SU-DHL-6 (cell line): ENCODE data around the gene LDLRAD3.

ENCODE experiments used
- H2AFZ ChIP-seq: fragments of 200-600 bp; sonication (generic); 2 replicates; pipeline ENCODE4 v1.6.1; 2014; ENCODE audit warnings: low read depth, mild to moderate bottlenecking, moderate library complexity, mixed read lengths, antibody characterized with exemption, low read length; ENCODE audit not compliant: severe bottlenecking
- H3F3A ChIP-seq: fragments of 200-600 bp; shearing (Covaris generic); 2 replicates; pipeline ENCODE4 v1.6.0; 2016; ENCODE audit warnings: antibody characterized with exemption, mild to moderate bottlenecking; ENCODE audit not compliant: insufficient read depth
- H3K27ac ChIP-seq: fragments of 200-600 bp; sonication (generic); 2 replicates; pipeline ENCODE4 v1.5.1; 2016; ENCODE audit warnings: low read depth, mild to moderate bottlenecking, low read length, moderate library complexity, mixed read lengths
- H3K27me3 ChIP-seq: fragments of 200-600 bp; sonication (generic), shearing (Covaris generic); 2 replicates; pipeline ENCODE4 v1.6.0; 2014; ENCODE audit warnings: mild to moderate bottlenecking, low read length
- H3K36me3 ChIP-seq: fragments of 200-600 bp; sonication (generic); 2 replicates; pipeline ENCODE4 v1.6.1; 2014; ENCODE audit warnings: mild to moderate bottlenecking, low read length, mixed read lengths
- H3K4me2 ChIP-seq: fragments of 300-600, 200-600 bp; shearing (Covaris generic), sonication (generic); 2 replicates; pipeline ENCODE4 v1.6.0; 2014; ENCODE audit warnings: low read length, low read depth, mild to moderate bottlenecking; ENCODE audit not compliant: poor library complexity, severe bottlenecking
- H3K4me3 ChIP-seq: fragments of 200-600 bp; sonication (generic); 2 replicates; pipeline ENCODE4 v1.5.1; 2014; ENCODE audit warnings: antibody characterized with exemption, low read length, mild to moderate bottlenecking, mixed read lengths; ENCODE audit not compliant: insufficient read depth, poor library complexity, severe bottlenecking
- H3K79me2 ChIP-seq: fragments of 200-600 bp; sonication (generic); 2 replicates; pipeline ENCODE4 v1.6.1; 2014; ENCODE audit warnings: mild to moderate bottlenecking, low read length, moderate library complexity; ENCODE audit not compliant: insufficient read depth
- H3K9ac ChIP-seq: fragments of 200-600 bp; sonication (generic); 2 replicates; pipeline ENCODE4 v1.7.0; 2014; ENCODE audit warnings: mild to moderate bottlenecking, low read length
- H3K9me2 ChIP-seq: fragments of 200-600 bp; sonication (generic); replicated peaks from 2 replicates; pipeline ENCODE4 v1.6.1; 2014; ENCODE audit warnings: low read length; ENCODE audit not compliant: insufficient read depth
- H3K9me3 ChIP-seq: fragments of 200-600 bp; sonication (generic); 2 replicates; pipeline ENCODE4 v1.6.1; 2014; ENCODE audit warnings: low read length, mixed read lengths; ENCODE audit not compliant: insufficient read depth
- H4K20me1 ChIP-seq: fragments of 200-600 bp; sonication (generic); 2 replicates; pipeline ENCODE4 v1.6.1; 2014; ENCODE audit warnings: low read depth, mild to moderate bottlenecking, antibody characterized with exemption, low read length, moderate library complexity, mixed read lengths
- EZH2phosphoT487 ChIP-seq: fragments of 200-600 bp; sonication (generic), shearing (Covaris generic); conservative IDR thresholded peaks from 2 replicates; pipeline ENCODE4 v1.6.1; 2018; ENCODE audit warnings: mild to moderate bottlenecking, antibody characterized with exemption, low read length, moderate library complexity, mixed read lengths
- TF ChIP-seq, protein P1 (sequence below): fragments of 200-600 bp; sonication (generic); IDR thresholded peaks from one replicate; pipeline ENCODE4 v1.5.1; 2017; ENCODE audit warnings: antibody characterized with exemption, mild to moderate bottlenecking, low read length, moderate library complexity; ENCODE audit not compliant: insufficient read depth, poor library complexity, severe bottlenecking

LDLRAD3 gene

GRCh38 chr11:36238036-36238631 is 294.3 kb downstream of the LDLRAD3 start:
- Histone ChIP-seq H3K36me3 (no peaks in the 10 kb centered on the region), H2AFZ (no peak overlapping the region), H3K4me3 (no peak overlapping the region), H3K4me2 (no peak overlapping the region), H3K27ac (no peak overlapping the region), H3K9ac (no peak overlapping the region), H3K27me3 (no peaks in the 10 kb centered on the region), H3K9me3 (no peaks in the 10 kb centered on the region), H3K9me2 (no peaks in the 10 kb centered on the region; the same call in 1 of the 2 replicates), H3K79me2 (no peaks in the 10 kb centered on the region), H3F3A (no peaks in the 10 kb centered on the region), H4K20me1 (no peaks in the 10 kb centered on the region)
- TF ChIP-seq EZH2phosphoT487 = no peak
- TF ChIP-seq, protein P1, sequence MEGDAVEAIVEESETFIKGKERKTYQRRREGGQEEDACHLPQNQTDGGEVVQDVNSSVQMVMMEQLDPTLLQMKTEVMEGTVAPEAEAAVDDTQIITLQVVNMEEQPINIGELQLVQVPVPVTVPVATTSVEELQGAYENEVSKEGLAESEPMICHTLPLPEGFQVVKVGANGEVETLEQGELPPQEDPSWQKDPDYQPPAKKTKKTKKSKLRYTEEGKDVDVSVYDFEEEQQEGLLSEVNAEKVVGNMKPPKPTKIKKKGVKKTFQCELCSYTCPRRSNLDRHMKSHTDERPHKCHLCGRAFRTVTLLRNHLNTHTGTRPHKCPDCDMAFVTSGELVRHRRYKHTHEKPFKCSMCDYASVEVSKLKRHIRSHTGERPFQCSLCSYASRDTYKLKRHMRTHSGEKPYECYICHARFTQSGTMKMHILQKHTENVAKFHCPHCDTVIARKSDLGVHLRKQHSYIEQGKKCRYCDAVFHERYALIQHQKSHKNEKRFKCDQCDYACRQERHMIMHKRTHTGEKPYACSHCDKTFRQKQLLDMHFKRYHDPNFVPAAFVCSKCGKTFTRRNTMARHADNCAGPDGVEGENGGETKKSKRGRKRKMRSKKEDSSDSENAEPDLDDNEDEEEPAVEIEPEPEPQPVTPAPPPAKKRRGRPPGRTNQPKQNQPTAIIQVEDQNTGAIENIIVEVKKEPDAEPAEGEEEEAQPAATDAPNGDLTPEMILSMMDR = no peak

- Histone ChIP-seq H3F3A (no peaks in the 10 kb centered on the region), H3K27ac (no peak overlapping the region), H3K9me3 (no peaks in the 10 kb centered on the region), H3K27me3 (no peaks in the 10 kb centered on the region), H2AFZ (no peak overlapping the region), H3K79me2 (no peaks in the 10 kb centered on the region), H4K20me1 (no peaks in the 10 kb centered on the region), H3K36me3 (no peaks in the 10 kb centered on the region), H3K4me2 (no peak overlapping the region), H3K9me2 (no peaks in the 10 kb centered on the region; the same call in 1 of the 2 replicates), H3K9ac (no peak overlapping the region), H3K4me3 (no peak overlapping the region)
- TF ChIP-seq, protein P1 = no peak
- TF ChIP-seq EZH2phosphoT487 = no peak
These were observed 295.0 kb downstream of the LDLRAD3 start for GRCh38 chr11:36238881-36239280.

DNA sequence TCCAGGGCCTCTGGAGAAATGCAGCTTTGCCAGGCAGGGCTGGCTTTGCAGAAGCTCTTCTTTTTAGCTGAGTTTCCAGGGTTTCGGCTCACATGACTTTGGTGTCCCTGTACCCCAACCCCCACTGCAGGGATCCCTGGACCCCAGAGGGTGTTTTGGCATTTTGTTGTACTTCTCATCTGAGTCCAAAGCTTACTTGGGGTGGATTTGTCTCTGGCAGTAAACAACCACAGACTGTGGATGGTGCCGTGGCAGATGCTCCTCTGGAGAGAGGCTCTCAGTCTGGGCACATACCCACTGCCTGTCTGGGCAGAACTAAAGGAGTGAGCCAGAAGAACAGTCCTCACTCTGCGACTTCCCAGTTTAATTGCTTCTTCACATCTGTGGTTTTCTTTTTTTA is 295.8 kb downstream of the LDLRAD3 start:
- H3K27me3 ChIP-seq = no peaks in the 10 kb centered on the region
- no peaks in the 10 kb centered on the region; the same call in 1 of the 2 replicates for H3K9me2 ChIP-seq
- no peak overlapping the region for H2AFZ ChIP-seq
- no peaks in the 10 kb centered on the region for H4K20me1 ChIP-seq
- H3K79me2 ChIP-seq = no peaks in the 10 kb centered on the region
- no peak overlapping the region for H3K27ac ChIP-seq
- TF ChIP-seq, protein P1 = no peak
- no peak for TF ChIP-seq EZH2phosphoT487
- H3K4me3 ChIP-seq = no peak overlapping the region
- no peaks in the 10 kb centered on the region for H3K36me3 ChIP-seq
- H3K9me3 ChIP-seq = no peaks in the 10 kb centered on the region
- no peak overlapping the region for H3K9ac ChIP-seq
- H3K4me2 ChIP-seq = no peak overlapping the region
- no peaks in the 10 kb centered on the region for H3F3A ChIP-seq
